Measurements from ENCODE around the gene TIMP2.

DNA sequence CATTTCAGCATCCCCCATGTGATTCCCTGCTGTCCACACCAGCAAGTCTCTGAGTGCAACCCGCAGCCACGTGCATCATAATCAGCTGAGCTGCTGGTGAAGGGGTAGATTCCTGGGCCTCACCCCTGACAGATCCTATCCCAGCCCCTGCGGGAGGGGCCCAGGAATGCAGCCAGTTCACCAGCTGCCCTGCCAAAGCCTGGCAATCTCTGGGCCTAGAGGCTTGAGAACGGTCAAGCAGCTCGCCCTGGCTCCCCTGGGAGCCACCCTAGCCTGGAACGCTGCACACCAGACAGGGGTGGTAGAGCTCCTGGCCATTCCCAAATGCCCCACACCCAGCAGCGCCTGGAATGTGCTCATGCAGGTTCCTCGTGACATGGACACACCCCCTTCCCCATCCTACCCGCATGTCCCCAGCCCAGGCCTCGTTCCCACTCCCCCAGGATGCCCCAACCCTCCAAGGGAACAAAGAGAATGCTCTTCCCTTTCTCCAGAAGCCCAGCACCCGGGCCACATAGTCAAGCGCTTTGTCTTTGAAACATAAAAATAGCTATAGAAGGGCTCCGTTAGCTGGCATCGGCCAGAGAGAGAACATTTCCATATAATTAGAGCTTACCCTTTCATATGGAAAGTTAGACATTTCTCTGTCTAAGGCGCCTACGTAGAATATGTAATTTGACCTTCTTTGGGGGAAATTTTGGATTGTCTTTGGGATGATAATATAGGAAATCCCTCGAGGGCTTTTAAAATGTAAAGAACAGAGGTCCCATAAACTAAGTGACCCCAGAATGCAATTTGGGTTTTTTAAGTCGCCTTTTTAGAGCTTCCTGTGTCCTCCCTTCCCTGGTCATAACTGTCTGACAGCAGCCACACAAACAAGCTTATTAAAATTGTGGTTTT lies 25.6 kb downstream of the TIMP2 start:
- TF ChIP-seq, protein P1, sequence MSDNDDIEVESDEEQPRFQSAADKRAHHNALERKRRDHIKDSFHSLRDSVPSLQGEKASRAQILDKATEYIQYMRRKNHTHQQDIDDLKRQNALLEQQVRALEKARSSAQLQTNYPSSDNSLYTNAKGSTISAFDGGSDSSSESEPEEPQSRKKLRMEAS (IDR thresholded peaks at IDR 0.05; ENCODE audit: insufficient read depth, insufficient read length), result no peak
- TF ChIP-seq POLR2AphosphoS5 (IDR thresholded peaks at IDR 0.05; ENCODE audit: insufficient read depth, low read depth, low read length) (no peak), CTCF (IDR thresholded peaks at IDR 0.05; ENCODE audit: extremely low read depth in 1 of 2, insufficient read depth in 1 of 2, low read depth in 1 of 2, low read length in 2 of 2) (no peak), EZH2 (IDR thresholded peaks at IDR 0.05; ENCODE audit: borderline replicate concordance, low read depth, low read length, severe bottlenecking) (no peak), POLR2A (IDR thresholded peaks at IDR 0.05; ENCODE audit: low read depth, low read length) (no peak), MYC (IDR thresholded peaks at IDR 0.05; ENCODE audit: low read depth, low read length) (no peak), FOS (IDR thresholded peaks at IDR 0.05; ENCODE audit: borderline replicate concordance, insufficient read depth, low read length) (no peak)
